GM10266 (cell line): ENCODE data around the gene SEMA6A.

Source experiments
- DNase-seq: peaks from one replicate; pipeline ENCODE4 v3.0.0; 2012; ENCODE audit errors: extremely low spot score
- TF ChIP-seq, protein P1 (sequence below): IDR thresholded peaks from 2 replicates; pipeline ENCODE4 v1.5.1; 2012; ENCODE audit warnings: mild to moderate bottlenecking, low read depth; ENCODE audit not compliant: control insufficient read depth, insufficient read depth; ENCODE audit errors: missing control alignments

SEMA6A gene

GRCh38 chr5:116444373-116445295, 130.0 kb downstream of the SEMA6A start:
- TF ChIP-seq, protein P1, sequence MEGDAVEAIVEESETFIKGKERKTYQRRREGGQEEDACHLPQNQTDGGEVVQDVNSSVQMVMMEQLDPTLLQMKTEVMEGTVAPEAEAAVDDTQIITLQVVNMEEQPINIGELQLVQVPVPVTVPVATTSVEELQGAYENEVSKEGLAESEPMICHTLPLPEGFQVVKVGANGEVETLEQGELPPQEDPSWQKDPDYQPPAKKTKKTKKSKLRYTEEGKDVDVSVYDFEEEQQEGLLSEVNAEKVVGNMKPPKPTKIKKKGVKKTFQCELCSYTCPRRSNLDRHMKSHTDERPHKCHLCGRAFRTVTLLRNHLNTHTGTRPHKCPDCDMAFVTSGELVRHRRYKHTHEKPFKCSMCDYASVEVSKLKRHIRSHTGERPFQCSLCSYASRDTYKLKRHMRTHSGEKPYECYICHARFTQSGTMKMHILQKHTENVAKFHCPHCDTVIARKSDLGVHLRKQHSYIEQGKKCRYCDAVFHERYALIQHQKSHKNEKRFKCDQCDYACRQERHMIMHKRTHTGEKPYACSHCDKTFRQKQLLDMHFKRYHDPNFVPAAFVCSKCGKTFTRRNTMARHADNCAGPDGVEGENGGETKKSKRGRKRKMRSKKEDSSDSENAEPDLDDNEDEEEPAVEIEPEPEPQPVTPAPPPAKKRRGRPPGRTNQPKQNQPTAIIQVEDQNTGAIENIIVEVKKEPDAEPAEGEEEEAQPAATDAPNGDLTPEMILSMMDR, result no peak
- DNase-seq, result no peak

DNA sequence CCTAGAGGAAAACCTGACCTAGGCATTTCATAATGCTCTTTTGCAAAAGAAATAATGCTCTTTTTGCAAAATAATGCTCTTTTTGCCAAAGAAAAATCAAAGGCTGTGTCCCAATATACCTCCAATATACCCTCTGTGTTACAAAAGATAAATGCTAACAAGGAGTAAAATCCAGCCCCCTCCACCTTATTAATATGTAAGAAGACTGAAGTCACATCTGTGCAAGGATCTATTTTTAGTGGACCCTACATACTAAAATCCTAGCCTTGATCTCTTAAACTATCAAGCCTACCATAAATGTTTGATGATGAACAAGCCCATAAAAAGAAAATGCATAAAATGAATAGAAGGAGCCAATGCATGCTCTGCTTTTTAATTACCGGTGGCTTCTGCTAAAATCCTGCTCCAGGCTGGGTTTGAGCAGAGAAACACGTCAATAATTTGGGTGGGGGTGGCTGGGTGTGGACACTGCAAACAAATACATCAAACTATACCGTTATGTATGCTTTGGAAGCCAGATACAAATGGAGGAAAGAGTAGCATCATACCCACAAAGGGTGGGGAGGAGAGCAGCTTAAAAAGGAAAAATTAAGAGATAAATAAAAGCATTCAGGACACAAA, 131.6 kb downstream of the SEMA6A start:
- DNase-seq, result no peak
- TF ChIP-seq, protein P1, result no peak

- DNase-seq, result no peak
- TF ChIP-seq, protein P1, result no peak
These were observed 132.5 kb downstream of the SEMA6A start for GRCh38 chr5:116442095-116442534.

DNA sequence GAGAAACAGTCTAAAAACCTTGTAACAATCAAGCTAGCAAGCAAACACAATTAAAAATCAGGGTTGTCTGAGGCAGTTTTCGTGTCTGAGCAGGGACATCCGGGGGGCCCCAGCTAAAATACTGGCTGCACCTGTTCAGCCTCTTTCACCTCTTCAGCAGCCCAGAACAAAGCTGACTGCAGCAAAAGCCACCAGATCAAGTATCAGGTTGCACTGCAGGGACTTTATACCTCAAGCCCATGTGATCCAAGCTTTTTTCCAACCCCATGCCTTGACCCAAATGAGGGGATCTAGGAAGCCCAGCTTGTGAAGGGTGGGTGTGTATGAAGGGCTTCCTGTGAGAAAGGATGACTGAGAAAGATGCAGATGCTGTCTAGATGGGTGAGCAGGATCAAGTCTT, 133.4 kb downstream of the SEMA6A start:
- no peak for DNase-seq
- TF ChIP-seq, protein P1, result no peak

- DNase-seq, result no peak
These were observed 134.1 kb downstream of the SEMA6A start for GRCh38 chr5:116440457-116441001.

DNA sequence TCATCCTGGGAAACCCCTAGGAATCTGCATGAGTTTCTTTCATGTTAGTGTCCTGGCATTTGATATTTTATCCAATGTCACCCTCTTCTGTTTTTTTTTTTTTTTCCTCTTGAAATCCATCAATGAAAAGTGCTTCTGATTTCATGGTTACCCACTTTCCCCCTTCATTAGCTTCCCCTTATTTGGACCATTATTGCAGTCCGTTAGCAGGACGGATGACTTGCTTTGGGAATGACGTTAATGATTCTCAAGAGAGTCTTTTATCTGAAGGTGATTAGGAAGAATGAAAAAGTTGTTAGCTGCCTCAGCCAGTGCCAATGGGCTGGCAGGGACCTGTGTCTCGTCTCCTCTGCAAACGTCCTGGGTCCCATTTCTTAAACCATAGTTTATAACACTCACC, 134.7 kb downstream of the SEMA6A start:
- DNase-seq, result no peak

More at GRCh38 chr5:116440457-116441001, 134.1 kb downstream of the SEMA6A start:
- TF ChIP-seq, protein P1, result no peak

More for the DNA sequence above, 134.7 kb downstream of the SEMA6A start:
- TF ChIP-seq, protein P1, result no peak
